GM23338 (cell line): ENCODE measurements around the gene VKORC1L1. TPM values are rescaled to one million over a fixed set of nuclear protein-coding genes. Genes with fewer than 3 reads are reported as not detected.

Experiments
- ATAC-seq: fragments of 200-7000 bp; cut with Tn5 transposase; 3 replicates; pipeline ENCODE4 v1.9.1; 2020
- DNase-seq: peaks from one replicate; pipeline ENCODE4 v3.0.0-alpha.2; 2015; ENCODE audit warnings: low spot score
- H2AFZ ChIP-seq: fragments of 200-600 bp; sonication (generic); 2 replicates; pipeline ENCODE4 v1.8.0; 2016; ENCODE audit warnings: antibody characterized with exemption, mild to moderate bottlenecking, moderate library complexity
- H3F3A ChIP-seq: fragments of 200-600 bp; sonication (generic); replicated peaks from 2 replicates; pipeline ENCODE4 v1.8.0; 2017; ENCODE audit warnings: antibody characterized with exemption, mixed run types, low read depth
- H3K27ac ChIP-seq: fragments of 200-600 bp; sonication (generic); 2 replicates; pipeline ENCODE4 v1.6.1; 2016; ENCODE audit warnings: low read depth
- H3K27me3 ChIP-seq: fragments of 200-600 bp; sonication (generic); 2 replicates; pipeline ENCODE4 v1.8.0; 2016; ENCODE audit warnings: mild to moderate bottlenecking, mixed run types, moderate library complexity; ENCODE audit not compliant: insufficient read depth
- H3K36me3 ChIP-seq: fragments of 200-600 bp; sonication (generic); 2 replicates; pipeline ENCODE4 v1.8.0; 2016; ENCODE audit warnings: mild to moderate bottlenecking; ENCODE audit not compliant: insufficient read depth
- H3K4me1 ChIP-seq: fragments of 200-600 bp; sonication (generic); 2 replicates; pipeline ENCODE4 v1.8.0; 2016; ENCODE audit warnings: mild to moderate bottlenecking, moderate library complexity; ENCODE audit not compliant: insufficient read depth
- H3K4me2 ChIP-seq: fragments of 200-600 bp; sonication (generic); 2 replicates; pipeline ENCODE4 v1.7.1; 2017; ENCODE audit warnings: mixed run types
- H3K4me3 ChIP-seq: fragments of 200-600 bp; sonication (generic); 2 replicates; pipeline ENCODE4 v1.6.1; 2016; ENCODE audit warnings: mixed run types
- H3K79me2 ChIP-seq: fragments of 200-600 bp; sonication (generic); replicated peaks from 2 replicates; pipeline ENCODE4 v1.8.0; 2017; ENCODE audit warnings: mild to moderate bottlenecking; ENCODE audit not compliant: insufficient read depth
- H3K9me2 ChIP-seq: fragments of 200-600 bp; sonication (generic); 2 replicates; pipeline ENCODE4 v1.8.0; 2017; ENCODE audit not compliant: insufficient read depth
- H4K20me1 ChIP-seq: fragments of 200-600 bp; sonication (generic); replicated peaks from 2 replicates; pipeline ENCODE4 v1.8.0; 2017; ENCODE audit warnings: mild to moderate bottlenecking; ENCODE audit not compliant: insufficient read depth
- H3K27ac Mint-ChIP-seq: 2 replicates; pipeline ENCODE4 v1.8.0; 2020; ENCODE audit warnings: inconsistent platforms, mild to moderate bottlenecking, moderate library complexity, mixed read lengths
- H3K27me3 Mint-ChIP-seq: 3 replicates; pipeline ENCODE4 v1.8.0; 2022; ENCODE audit warnings: low read depth, mild to moderate bottlenecking, moderate library complexity, mixed read lengths, inconsistent platforms; ENCODE audit not compliant: insufficient read depth, poor library complexity
- H3K36me3 Mint-ChIP-seq: 3 replicates; pipeline ENCODE4 v1.8.0; 2021; ENCODE audit warnings: low read depth, mild to moderate bottlenecking, inconsistent platforms, moderate library complexity, mixed read lengths
- H3K4me1 Mint-ChIP-seq: 3 replicates; pipeline ENCODE4 v1.8.0; 2020; ENCODE audit warnings: mild to moderate bottlenecking, inconsistent platforms, mixed read lengths
- H3K4me3 Mint-ChIP-seq: 3 replicates; pipeline ENCODE4 v1.8.0; 2021; ENCODE audit warnings: moderate library complexity, mild to moderate bottlenecking, inconsistent platforms, mixed read lengths
- H3K9me3 Mint-ChIP-seq: 3 replicates; pipeline ENCODE4 v1.8.0; 2020; ENCODE audit warnings: moderate library complexity, mild to moderate bottlenecking, inconsistent platforms, mixed read lengths
- CTCF ChIP-seq, 2 experiments: fragments of 200-600 bp in 1 of 2; sonication (generic) in 1 of 2; conservative IDR thresholded peaks; 2 replicates each; pipeline versions ENCODE4 v1.5.1 to v1.6.1; 2016 to 2017; ENCODE audit warnings: antibody characterized with exemption in 2 of 2, low read depth in 2 of 2, mild to moderate bottlenecking in 2 of 2, moderate library complexity in 1 of 2
- ETS1 ChIP-seq: IDR thresholded peaks from 2 replicates; pipeline ENCODE4 v1.6.1; 2016; ENCODE audit warnings: antibody characterized with exemption
- EZH2phosphoT487 ChIP-seq: fragments of 200-600 bp; sonication (generic); IDR thresholded peaks from one replicate; pipeline ENCODE4 v1.8.1; 2018; ENCODE audit warnings: antibody characterized with exemption; ENCODE audit not compliant: unreplicated experiment
- JUNB ChIP-seq: IDR thresholded peaks from one replicate; pipeline ENCODE4 v1.6.1; 2016; ENCODE audit warnings: antibody characterized with exemption; ENCODE audit not compliant: unreplicated experiment
- NANOG ChIP-seq: IDR thresholded peaks from 2 replicates; pipeline ENCODE4 v1.6.1; 2016; ENCODE audit warnings: antibody characterized with exemption, borderline replicate concordance
- POLR2AphosphoS5 ChIP-seq: IDR thresholded peaks from 2 replicates; pipeline ENCODE4 v1.6.1; 2016; ENCODE audit warnings: antibody characterized with exemption, low read depth
- STAT1 ChIP-seq: IDR thresholded peaks from one replicate; pipeline ENCODE4 v1.6.1; 2016; ENCODE audit warnings: antibody characterized with exemption; ENCODE audit not compliant: unreplicated experiment
- ZNF114 ChIP-seq: fragments of 250-450 bp; sonication (Bioruptor Pico); IDR thresholded peaks from 2 replicates; pipeline ENCODE4 v1.5.0; 2020; ENCODE audit warnings: mild to moderate bottlenecking, moderate library complexity
- ZNF462 ChIP-seq: fragments of 250-450 bp; sonication (Bioruptor Pico); IDR thresholded peaks from 2 replicates; pipeline ENCODE4 v1.5.0; 2020; ENCODE audit warnings: mild to moderate bottlenecking, moderate library complexity
- polyA plus RNA-seq: library from polyadenylated mRNA; unstranded; fragments of >200 nt; fragmentation: Nextera tagmentation; extraction: Ambion mirVana; gene quantifications from 2 replicates; pipeline ENCODE4 v1.2.1, GENCODE V29; 2016
- total RNA-seq: library from RNA; depleted of rRNA; stranded (reverse); fragments of >200 nt; shearing (Covaris generic); gene quantifications from 2 replicates; pipeline ENCODE4 v1.2.3, GENCODE V29; 2014

The VKORC1L1 gene
- total and polyA plus RNA-seq, 2 experiments from 2014 or later, result 21.5 to 30.3 TPM

GRCh38 chr7:65923316-65923715 is 50.4 kb downstream of the VKORC1L1 start:
- Mint-ChIP-seq H3K27ac (no peak overlapping the region), H3K9me3 (no peaks in the 10 kb centered on the region), H3K4me1 (peaks cover 4% of the 10 kb centered on the region; the same call in 2 of the 3 replicates), H3K27me3 (peaks cover 4% of the 10 kb centered on the region), H3K36me3 (no peaks in the 10 kb centered on the region; the same call in 2 of the 3 replicates), H3K4me3 (no peak overlapping the region)
- no peaks in the 10 kb centered on the region for H3K27me3 ChIP-seq
- H3K36me3 ChIP-seq, result no peaks in the 10 kb centered on the region
- H3K79me2 ChIP-seq, result peaks cover 57% of the 10 kb centered on the region
- H3K27ac ChIP-seq, result no peak overlapping the region
- H3K4me2 ChIP-seq, result no peak overlapping the region
- DNase-seq (no peak), ATAC-seq (no peak)
- H3K4me1 ChIP-seq, result 0 out of 2 replicates have a peak, but pooled peaks cover 10% of the 10 kb centered on the region
- no peaks in the 10 kb centered on the region for H3K9me2 ChIP-seq
- H3K4me3 ChIP-seq, result no peak overlapping the region
- H2AFZ ChIP-seq, result no peak overlapping the region
- TF ChIP-seq JUNB (no peak), CTCF (conservative IDR thresholded peaks at IDR 0.05; ENCODE audit: low read depth in 2 of 2) (no peak), ZNF114 (CRISPR knock-in tag) (no peak), NANOG (no peak), STAT1 (no peak), ZNF462 (no peak), EZH2phosphoT487 (no peak), POLR2AphosphoS5 (no peak), ETS1 (no peak)
- H3F3A ChIP-seq, result no peaks in the 10 kb centered on the region
- peaks cover 52% of the 10 kb centered on the region for H4K20me1 ChIP-seq
